Keratinocyte (primary cell): Measurements from ENCODE around the gene FHIT.

Experiments
- EZH2 ChIP-seq: IDR thresholded peaks from one replicate; pipeline ENCODE4 v1.6.1; 2012; ENCODE audit warnings: inconsistent platforms, mild to moderate bottlenecking, low read length, moderate library complexity
- TF ChIP-seq, protein P1 (sequence below), 3 experiments: IDR thresholded peaks in 1 of 3; conservative IDR thresholded peaks in 1 of 3; optimal IDR thresholded peaks in 1 of 3; 2 replicates in 2 of 3; 3 replicates in 1 of 3; pipeline versions ENCODE3 to v1.5.1; 2011; ENCODE audit warnings: low read length in 3 of 3, mild to moderate bottlenecking in 3 of 3, moderate library complexity in 2 of 3, control low read depth in 1 of 3, inconsistent platforms in 1 of 3; ENCODE audit not compliant: insufficient read depth in 2 of 3; ENCODE audit errors: extremely low read depth in 1 of 3

GRCh38 chr3:60463685-60464084 lies 787.6 kb downstream of the FHIT start:
- no peak for TF ChIP-seq EZH2
- TF ChIP-seq, protein P1, sequence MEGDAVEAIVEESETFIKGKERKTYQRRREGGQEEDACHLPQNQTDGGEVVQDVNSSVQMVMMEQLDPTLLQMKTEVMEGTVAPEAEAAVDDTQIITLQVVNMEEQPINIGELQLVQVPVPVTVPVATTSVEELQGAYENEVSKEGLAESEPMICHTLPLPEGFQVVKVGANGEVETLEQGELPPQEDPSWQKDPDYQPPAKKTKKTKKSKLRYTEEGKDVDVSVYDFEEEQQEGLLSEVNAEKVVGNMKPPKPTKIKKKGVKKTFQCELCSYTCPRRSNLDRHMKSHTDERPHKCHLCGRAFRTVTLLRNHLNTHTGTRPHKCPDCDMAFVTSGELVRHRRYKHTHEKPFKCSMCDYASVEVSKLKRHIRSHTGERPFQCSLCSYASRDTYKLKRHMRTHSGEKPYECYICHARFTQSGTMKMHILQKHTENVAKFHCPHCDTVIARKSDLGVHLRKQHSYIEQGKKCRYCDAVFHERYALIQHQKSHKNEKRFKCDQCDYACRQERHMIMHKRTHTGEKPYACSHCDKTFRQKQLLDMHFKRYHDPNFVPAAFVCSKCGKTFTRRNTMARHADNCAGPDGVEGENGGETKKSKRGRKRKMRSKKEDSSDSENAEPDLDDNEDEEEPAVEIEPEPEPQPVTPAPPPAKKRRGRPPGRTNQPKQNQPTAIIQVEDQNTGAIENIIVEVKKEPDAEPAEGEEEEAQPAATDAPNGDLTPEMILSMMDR (optimal IDR thresholded peaks at IDR 0.05 in 1 of 3, IDR thresholded peaks at IDR 0.05 in 1 of 3, conservative IDR thresholded peaks at IDR 0.05 in 1 of 3; ENCODE audit: extremely low read depth in 1 of 3, insufficient read depth in 2 of 3, low read length in 3 of 3), result no peak
